Loucy (cell line): ENCODE results near the gene RPS6KB2.

Experiments
- H2AFZ ChIP-seq: fragments of 200-600 bp; sonication (generic); 2 replicates; pipeline ENCODE4 v1.6.0; 2016; ENCODE audit warnings: antibody characterized with exemption, mild to moderate bottlenecking, low read length, moderate library complexity
- H3F3A ChIP-seq: fragments of 200-600 bp; 2 replicates; pipeline ENCODE4 v1.6.0; 2016; ENCODE audit warnings: antibody characterized with exemption, low read depth, mild to moderate bottlenecking
- H3K27me3 ChIP-seq: fragments of 200-600 bp; sonication (generic); 2 replicates; pipeline ENCODE4 v1.6.1; 2014; ENCODE audit warnings: low read length, mild to moderate bottlenecking; ENCODE audit not compliant: insufficient read depth, poor library complexity, severe bottlenecking
- H3K36me3 ChIP-seq: fragments of 200-600 bp; sonication (generic); 2 replicates; pipeline ENCODE4 v1.6.1; 2016; ENCODE audit warnings: low read length; ENCODE audit not compliant: insufficient read depth
- H3K4me1 ChIP-seq: fragments of 200-600 bp; sonication (generic); 2 replicates; pipeline ENCODE4 v1.5.1; 2014; ENCODE audit warnings: low read length, mild to moderate bottlenecking; ENCODE audit not compliant: insufficient read depth, poor library complexity, severe bottlenecking
- H3K4me2 ChIP-seq: fragments of 200-600 bp; sonication (generic); 2 replicates; pipeline ENCODE4 v1.6.0; 2014; ENCODE audit warnings: antibody characterized with exemption, low read length, low read depth, mild to moderate bottlenecking; ENCODE audit not compliant: poor library complexity, severe bottlenecking
- H3K4me3 ChIP-seq: fragments of 200-600 bp; sonication (generic); 2 replicates; pipeline ENCODE4 v1.5.1; 2014; ENCODE audit warnings: low read length, mild to moderate bottlenecking, mixed read lengths; ENCODE audit not compliant: poor library complexity, severe bottlenecking
- H3K79me2 ChIP-seq: fragments of 200-600 bp; sonication (generic); 2 replicates; pipeline ENCODE4 v1.6.1; 2014; ENCODE audit warnings: low read length; ENCODE audit not compliant: insufficient read depth
- H3K9ac ChIP-seq: fragments of 200-600 bp; sonication (generic); 2 replicates; pipeline ENCODE4 v1.6.0; 2014; ENCODE audit warnings: mild to moderate bottlenecking, low read depth, low read length, moderate library complexity; ENCODE audit not compliant: poor library complexity, severe bottlenecking
- H3K9me2 ChIP-seq: fragments of 200-600 bp; sonication (generic); replicated peaks from 2 replicates; pipeline ENCODE4 v1.6.1; 2016; ENCODE audit warnings: low read depth, low read length, mixed read lengths
- H3K9me3 ChIP-seq: fragments of 200-600 bp; sonication (generic); 2 replicates; pipeline ENCODE4 v1.6.1; 2014; ENCODE audit warnings: mild to moderate bottlenecking, antibody characterized with exemption, low read length, low read depth; ENCODE audit not compliant: insufficient read depth
- H4K20me1 ChIP-seq: fragments of 200-600 bp; sonication (generic); 2 replicates; pipeline ENCODE4 v1.6.0; 2014; ENCODE audit warnings: antibody characterized with exemption, low read length, mild to moderate bottlenecking; ENCODE audit not compliant: insufficient read depth, poor library complexity, severe bottlenecking
- EZH2phosphoT487 ChIP-seq: fragments of 200-600 bp; IDR thresholded peaks from 2 replicates; pipeline ENCODE4 v1.6.1; 2018; ENCODE audit warnings: antibody characterized with exemption, mild to moderate bottlenecking, moderate library complexity, borderline replicate concordance
- TF ChIP-seq, protein P1 (sequence below): fragments of 200-600 bp; sonication (generic); conservative IDR thresholded peaks from 2 replicates; pipeline ENCODE4 v1.5.1; 2014; ENCODE audit warnings: mild to moderate bottlenecking, antibody characterized with exemption, low read length

RPS6KB2 gene

DNA sequence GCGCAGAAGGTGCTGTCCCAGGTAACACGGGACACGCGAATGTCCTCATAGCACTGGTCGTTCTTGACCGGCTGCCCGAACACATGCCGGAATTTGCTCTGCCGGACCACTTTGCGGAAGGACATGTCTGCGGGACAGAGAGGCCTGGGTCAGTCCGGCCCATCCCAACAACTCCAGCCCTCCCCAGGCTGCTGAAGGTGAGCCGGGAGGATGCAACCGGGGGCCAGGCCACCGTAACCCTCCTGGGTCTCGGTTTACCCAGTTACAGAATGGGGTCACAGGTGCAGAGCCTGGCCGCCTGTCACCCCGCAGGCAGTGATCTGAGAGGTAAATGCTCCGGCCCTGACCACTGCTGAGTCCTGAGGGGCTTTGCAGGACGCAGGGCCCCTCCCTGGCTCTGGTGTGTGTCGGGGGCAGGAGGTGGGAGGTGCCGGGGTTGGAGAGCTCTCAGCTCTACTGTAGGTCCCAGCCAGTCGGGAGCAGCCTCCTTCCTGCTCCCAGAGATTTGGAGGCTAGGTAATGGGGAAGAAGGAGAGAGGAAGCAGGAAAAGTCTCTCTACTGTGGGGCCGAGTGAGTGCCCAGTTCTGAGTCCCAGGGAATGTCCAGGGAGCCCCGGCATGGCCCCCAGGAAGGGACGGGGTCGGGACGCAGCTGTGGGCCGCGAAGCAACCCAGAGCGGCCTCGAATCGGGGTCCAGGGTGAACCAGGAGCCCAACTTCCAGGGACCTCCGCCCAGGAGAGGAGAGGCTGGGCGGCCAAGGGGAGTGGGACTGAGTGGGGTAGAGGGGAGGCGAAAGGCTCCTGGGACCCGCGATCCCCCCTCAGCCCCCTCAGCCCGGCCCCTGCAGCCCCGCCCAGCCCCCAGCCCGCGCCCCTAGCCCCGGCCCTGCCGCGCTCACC lies 14.5 kb downstream of the RPS6KB2 start:
- H3F3A ChIP-seq = no peaks in the 10 kb centered on the region
- H3K9me3 ChIP-seq = no peaks in the 10 kb centered on the region
- H2AFZ ChIP-seq = no peak overlapping the region
- no peak overlapping the region for H3K9ac ChIP-seq
- H3K79me2 ChIP-seq = peaks cover 25% of the 10 kb centered on the region
- TF ChIP-seq EZH2phosphoT487 = no peak
- TF ChIP-seq, protein P1, sequence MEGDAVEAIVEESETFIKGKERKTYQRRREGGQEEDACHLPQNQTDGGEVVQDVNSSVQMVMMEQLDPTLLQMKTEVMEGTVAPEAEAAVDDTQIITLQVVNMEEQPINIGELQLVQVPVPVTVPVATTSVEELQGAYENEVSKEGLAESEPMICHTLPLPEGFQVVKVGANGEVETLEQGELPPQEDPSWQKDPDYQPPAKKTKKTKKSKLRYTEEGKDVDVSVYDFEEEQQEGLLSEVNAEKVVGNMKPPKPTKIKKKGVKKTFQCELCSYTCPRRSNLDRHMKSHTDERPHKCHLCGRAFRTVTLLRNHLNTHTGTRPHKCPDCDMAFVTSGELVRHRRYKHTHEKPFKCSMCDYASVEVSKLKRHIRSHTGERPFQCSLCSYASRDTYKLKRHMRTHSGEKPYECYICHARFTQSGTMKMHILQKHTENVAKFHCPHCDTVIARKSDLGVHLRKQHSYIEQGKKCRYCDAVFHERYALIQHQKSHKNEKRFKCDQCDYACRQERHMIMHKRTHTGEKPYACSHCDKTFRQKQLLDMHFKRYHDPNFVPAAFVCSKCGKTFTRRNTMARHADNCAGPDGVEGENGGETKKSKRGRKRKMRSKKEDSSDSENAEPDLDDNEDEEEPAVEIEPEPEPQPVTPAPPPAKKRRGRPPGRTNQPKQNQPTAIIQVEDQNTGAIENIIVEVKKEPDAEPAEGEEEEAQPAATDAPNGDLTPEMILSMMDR = no peak
- no peaks in the 10 kb centered on the region for H3K9me2 ChIP-seq
- H3K27me3 ChIP-seq = no peaks in the 10 kb centered on the region
- no peaks in the 10 kb centered on the region for H3K36me3 ChIP-seq
- H4K20me1 ChIP-seq = no peaks in the 10 kb centered on the region
- H3K4me1 ChIP-seq = peaks cover 20% of the 10 kb centered on the region
- H3K4me3 ChIP-seq = no peak overlapping the region
- H3K4me2 ChIP-seq = no peak overlapping the region

- Histone ChIP-seq H3K4me3 (no peak overlapping the region), H3K4me2 (no peak overlapping the region), H3F3A (no peaks in the 10 kb centered on the region), H2AFZ (no peak overlapping the region), H3K9ac (no peak overlapping the region), H4K20me1 (no peaks in the 10 kb centered on the region), H3K36me3 (no peaks in the 10 kb centered on the region), H3K27me3 (no peaks in the 10 kb centered on the region), H3K79me2 (no peaks in the 10 kb centered on the region), H3K9me2 (no peaks in the 10 kb centered on the region), H3K4me1 (no peaks in the 10 kb centered on the region), H3K9me3 (no peaks in the 10 kb centered on the region)
- TF ChIP-seq EZH2phosphoT487 = no peak
- TF ChIP-seq, protein P1 = no peak
These were observed 17.2 kb downstream of the RPS6KB2 start for GRCh38 chr11:67445515-67445914.

DNA sequence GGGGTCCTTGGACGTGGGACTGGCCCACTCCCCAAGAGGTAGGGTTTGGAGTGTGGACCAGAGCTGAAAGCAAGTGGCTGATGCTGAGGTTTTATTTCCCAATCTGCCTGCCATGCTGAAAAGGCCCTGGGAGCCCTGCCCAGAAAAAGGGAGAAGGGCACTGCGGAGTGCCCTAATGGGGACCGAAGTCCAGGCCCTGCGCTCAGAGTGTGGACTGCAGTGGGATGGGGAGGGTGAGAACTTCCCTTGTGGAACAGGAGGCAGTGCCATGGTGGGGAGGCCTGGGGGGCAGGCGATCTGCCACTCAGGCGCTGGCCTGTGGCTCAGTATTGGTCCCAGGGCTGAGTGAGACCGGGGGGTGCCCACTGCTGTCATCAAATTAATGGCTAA lies 19.9 kb downstream of the RPS6KB2 start:
- Histone ChIP-seq H3K79me2 (no peaks in the 10 kb centered on the region), H3K9me3 (no peaks in the 10 kb centered on the region), H3F3A (no peaks in the 10 kb centered on the region), H3K27me3 (no peaks in the 10 kb centered on the region), H3K4me3 (no peak overlapping the region), H3K4me2 (no peak overlapping the region), H3K36me3 (no peaks in the 10 kb centered on the region), H2AFZ (no peak overlapping the region), H3K4me1 (no peaks in the 10 kb centered on the region), H4K20me1 (no peaks in the 10 kb centered on the region), H3K9me2 (no peaks in the 10 kb centered on the region), H3K9ac (no peak overlapping the region)
- TF ChIP-seq EZH2phosphoT487 = no peak
- TF ChIP-seq, protein P1 = no peak
